Measurements from ENCODE around the gene GINS3.

- TF ChIP-seq CTCF (IDR thresholded peaks at IDR 0.05; ENCODE audit: low read depth, low read length) (no peak), EZH2phosphoT487 (IDR thresholded peaks at IDR 0.05; ENCODE audit: low read depth) (no peak)
Measured at GRCh38 chr16:58451265-58451689, 59.0 kb downstream of the GINS3 start.

Measured in OCI-LY3 (cell line).